GM21528 (cell line): ENCODE data around the gene POLRMT.
"Not testable (repeated sequence)": the region's sequence is repeated elsewhere in the genome, so short reads cannot be mapped to it uniquely, and the experiment has no call there.

Source experiments
- ATAC-seq: cut with Tn5 transposase; IDR thresholded peaks from one replicate; pipeline ENCODE4 v1.9.1; 2021; ENCODE audit warnings: mild to moderate bottlenecking, moderate library complexity; ENCODE audit not compliant: unreplicated experiment, low FRiP score

Gene POLRMT

DNA sequence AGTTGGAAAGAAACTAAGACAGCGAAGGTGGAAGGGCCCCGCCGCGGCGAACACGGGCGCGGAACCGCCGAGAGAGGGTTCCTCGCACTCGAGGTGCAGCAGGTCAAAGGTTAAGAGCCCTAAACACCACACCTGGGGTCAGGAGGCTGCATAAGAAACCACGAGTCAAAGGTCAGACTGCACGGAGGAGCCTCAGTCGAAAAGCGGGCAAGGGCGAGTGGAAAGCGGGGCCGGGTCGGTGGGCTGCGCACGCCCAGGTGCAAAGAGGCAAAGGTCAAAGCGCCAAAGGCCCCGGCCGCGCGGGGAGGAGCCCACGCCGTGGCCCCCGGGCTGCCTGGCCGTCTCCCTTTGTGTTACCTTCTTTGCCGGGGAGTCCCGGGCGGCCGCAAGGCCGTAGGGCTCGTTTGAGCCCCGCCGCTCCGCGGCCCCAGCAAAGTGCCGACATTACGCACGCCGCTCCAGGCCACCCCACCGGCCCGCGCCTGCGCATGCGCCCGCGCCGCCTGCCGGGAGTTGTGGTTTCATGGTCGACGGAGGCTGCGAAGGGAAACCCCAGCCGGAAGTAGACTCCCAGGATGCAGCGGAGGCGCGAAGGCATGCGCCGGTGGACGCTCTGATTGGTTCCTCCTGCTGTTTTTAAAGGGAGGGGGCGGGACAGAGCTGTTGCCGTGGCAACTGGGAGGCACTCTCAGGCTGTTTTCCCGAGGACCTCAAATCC is at the start of gene POLRMT:
TSS of gene POLRMT (minus strand) at position 470 of the 718 bp plus-strand sequence. CDS start at position 445, 25 bp downstream.
- peak; percentile 71 for ATAC-seq

DNA sequence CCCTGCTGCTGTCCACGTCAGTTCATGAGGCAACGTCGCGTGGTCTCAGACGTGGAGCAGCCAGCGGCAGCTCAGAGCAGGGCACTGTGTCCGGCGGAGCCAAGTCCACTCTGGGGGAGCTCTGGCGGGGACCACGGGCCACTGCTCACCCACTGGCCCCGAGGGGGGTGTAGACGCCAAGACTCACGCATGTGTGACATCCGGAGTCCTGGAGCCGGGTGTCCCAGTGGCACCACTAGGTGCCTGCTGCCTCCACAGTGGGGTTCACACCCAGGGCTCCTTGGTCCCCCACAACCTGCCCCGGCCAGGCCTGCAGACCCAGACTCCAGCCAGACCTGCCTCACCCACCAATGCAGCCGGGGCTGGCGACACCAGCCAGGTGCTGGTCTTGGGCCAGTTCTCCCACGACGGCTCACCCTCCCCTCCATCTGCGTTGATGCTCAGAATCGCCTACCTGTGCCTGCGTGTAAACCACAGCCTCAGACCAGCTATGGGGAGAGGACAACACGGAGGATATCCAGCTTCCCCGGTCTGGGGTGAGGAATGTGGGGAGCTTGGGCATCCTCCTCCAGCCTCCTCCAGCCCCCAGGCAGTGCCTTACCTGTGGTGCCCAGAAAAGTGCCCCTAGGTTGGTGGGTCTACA is 49.5 kb upstream of the POLRMT start:
- no peak for ATAC-seq

- no peak for ATAC-seq
Observed at GRCh38 chr19:681029-682019, 48.0 kb upstream of the POLRMT start.

GRCh38 chr19:680287-681028 is 47.1 kb upstream of the POLRMT start:
- peak; percentile 63 for ATAC-seq

DNA sequence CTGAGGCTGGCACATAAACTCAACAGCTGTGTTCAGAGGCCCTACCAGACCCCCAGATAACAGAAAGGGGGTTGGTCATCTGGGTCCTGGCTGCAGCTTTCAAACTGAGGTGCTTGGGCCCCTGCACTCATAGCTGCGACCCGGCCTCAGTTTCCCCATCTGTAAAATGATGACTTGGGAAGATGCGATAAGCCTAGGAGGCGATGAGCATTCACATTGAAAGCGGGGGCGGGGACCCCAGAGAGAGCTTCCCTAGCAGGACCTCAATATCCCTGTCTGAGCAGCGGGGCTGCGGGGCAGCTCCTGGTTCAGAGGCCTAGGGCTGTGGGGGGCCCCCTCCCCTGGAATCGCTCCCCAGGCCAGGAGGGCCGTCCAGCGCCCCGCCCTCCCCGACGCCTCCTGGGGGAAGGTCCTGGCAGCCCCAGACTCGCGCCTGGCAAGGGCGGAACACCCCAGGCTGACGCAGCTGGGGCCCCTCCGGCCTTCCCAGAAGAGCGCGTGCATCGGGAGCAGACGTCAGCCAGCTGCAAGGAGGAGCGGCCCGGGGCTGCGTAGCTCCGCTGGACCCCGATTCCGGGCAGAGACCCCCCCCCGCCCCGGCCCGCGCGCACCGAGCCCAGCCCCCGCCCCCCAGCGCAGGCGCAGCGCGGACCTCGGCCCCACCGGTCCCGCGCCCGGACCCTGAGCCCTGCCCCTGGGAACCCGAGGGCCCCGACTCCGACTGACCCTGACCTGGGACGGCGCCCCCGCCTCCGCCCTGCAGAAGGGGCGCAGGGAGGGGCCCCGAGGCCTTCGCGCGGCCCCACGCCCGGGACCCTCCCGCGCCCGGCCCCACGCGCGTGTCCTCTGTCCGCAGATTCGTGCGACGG is 46.3 kb upstream of the POLRMT start:
- ATAC-seq, result peak; percentile 19

GRCh38 chr19:678791-679388 is 45.6 kb upstream of the POLRMT start:
- no peak for ATAC-seq

DNA sequence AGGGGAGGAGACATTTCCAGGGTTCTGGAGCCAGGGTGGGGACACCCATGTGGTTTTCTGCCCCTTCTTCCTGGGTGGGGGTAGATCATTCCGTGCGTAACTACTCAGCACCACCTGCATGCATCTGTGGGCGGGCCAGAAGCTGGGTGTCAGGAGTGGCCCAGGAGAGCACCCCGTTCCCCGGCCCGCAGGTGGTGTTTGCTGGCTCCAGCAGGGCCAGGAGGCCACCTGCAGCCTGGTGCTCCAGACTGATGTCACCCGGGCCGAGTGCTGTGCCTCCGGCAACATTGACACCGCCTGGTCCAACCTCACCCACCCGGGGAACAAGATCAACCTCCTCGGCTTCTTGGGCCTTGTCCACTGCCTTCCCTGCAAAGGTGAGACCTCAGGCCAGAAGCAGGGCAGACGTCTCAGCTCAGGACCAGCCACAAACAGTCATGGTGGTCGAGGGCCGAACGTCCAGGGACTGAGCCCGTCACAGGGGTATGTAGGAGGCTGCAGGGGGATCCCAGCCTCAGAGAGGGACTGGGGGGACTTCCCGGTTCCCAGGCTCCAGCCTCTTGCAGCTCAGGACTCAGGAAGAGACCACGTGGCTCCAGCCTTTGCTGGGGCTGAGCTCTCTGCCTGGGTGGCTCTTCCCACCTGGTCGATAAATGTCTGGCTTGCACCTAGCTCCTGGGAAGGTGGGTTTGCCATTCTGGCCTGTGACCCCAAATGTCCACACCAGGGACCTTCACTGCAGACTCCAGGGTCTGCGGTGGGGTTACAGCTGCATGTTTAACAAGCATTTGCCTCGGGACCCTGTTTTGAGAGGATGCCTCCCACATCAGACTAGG is 44.5 kb upstream of the POLRMT start:
- no peak for ATAC-seq

DNA sequence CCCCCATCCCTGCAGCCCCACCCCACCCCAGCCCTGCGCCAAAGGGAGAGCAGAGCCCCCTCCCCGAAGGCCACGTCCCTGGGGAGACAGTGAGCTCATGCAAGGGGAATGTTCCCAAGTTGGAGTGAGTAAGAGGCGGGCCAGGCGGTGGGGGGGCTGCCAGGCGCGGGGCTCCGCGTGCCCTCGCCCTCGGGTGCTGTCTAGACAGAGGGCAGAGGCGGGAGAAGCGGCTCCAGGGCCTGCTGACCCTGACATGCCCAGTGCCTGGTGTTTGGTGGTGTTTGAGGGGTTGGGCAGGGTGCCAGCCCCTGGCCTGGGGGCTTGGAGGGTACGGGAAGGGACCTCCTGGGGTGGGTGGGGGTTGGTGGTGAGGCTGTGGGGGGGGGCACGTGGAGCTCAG is 43.9 kb upstream of the POLRMT start:
- ATAC-seq, result no peak

DNA sequence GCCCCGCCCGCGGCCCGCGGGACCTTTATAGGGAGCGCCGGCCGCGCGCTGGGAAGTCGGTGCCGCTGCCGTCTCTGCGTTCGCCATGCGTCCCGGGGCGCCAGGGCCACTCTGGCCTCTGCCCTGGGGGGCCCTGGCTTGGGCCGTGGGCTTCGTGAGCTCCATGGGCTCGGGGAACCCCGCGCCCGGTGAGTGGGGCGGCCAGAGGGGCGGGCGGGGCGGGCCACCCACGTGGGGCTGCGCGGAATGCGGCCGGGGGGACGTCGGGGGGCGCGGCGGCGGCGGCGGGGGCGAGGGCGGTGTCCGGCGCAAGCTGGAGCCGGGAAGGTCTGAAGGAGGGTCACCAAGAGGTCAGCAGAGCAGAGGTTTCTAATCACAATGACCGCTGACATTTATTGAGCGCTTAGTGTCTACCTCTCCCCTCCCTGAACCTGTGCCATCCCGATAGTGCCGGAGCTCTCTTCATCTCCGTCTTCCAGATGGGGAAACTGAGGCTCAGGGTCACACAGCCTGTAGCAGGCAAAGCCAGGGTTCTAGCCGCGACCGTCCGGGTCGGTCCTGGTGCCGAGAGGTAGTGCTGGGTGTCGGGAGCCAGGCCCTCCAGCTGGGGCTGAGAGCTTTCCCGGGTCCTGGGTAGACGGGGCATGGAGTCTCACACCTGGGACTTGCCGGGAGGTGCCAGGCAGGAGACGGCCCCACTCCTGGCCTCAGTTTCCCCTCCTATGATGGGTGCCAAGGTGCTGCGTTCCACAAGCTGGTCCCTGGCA is 43.2 kb upstream of the POLRMT start, which contains the start of gene FSTL3:
TSS of gene FSTL3 (plus strand) at position 54 of the 767 bp plus-strand sequence. CDS start at position 86, 32 bp downstream.
- ATAC-seq, result no peak

GRCh38 chr19:676007-676338 is 42.6 kb upstream of the POLRMT start:
- ATAC-seq, result no peak

DNA sequence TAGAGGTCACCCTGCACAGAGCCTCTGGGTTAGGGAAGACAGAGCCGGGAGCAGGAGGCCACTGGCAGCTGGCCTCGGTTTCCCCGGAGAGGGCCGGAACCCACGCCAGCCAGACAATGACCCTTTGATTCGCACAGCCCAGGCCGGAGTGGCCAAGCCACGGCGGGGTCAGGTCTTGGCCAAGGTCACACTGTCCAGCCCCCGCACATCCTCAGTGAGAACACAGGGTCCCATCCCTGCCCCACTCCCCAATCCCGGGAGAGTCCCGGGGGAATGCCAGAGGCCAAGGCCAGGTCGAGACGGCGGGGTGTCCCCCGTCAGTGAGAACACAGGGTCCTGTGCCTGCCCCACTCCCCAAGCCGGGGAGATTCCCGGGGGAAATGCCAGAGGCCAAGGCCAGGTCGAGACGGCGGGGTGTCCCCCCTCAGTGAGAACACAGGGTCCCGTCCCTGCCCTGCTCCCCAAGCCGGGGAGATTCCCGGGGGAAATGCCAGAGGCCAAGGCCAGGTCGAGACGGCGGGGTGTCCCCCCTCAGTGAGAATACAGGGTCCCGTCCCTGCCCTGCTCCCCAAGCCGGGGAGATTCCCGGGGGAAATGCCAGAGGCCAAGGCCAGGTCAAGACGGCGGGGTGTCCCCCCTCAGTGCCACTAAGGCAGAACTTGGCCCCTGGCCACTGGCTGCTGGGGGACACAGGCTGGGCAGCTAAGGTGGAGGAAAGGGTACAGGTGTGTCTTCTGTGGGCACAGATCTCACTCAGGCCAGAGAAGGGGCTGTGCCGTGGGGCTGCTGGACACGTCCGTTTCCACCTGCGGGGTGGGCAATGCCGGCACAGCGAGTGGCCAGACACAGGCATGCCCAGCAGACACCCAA is 41.2 kb upstream of the POLRMT start:
- no peak for ATAC-seq

- ATAC-seq, result no peak
Observed at GRCh38 chr19:670609-671075, 37.3 kb upstream of the POLRMT start.

GRCh38 chr19:668675-669434 is 35.5 kb upstream of the POLRMT start:
- not testable (repeated sequence) for ATAC-seq

DNA sequence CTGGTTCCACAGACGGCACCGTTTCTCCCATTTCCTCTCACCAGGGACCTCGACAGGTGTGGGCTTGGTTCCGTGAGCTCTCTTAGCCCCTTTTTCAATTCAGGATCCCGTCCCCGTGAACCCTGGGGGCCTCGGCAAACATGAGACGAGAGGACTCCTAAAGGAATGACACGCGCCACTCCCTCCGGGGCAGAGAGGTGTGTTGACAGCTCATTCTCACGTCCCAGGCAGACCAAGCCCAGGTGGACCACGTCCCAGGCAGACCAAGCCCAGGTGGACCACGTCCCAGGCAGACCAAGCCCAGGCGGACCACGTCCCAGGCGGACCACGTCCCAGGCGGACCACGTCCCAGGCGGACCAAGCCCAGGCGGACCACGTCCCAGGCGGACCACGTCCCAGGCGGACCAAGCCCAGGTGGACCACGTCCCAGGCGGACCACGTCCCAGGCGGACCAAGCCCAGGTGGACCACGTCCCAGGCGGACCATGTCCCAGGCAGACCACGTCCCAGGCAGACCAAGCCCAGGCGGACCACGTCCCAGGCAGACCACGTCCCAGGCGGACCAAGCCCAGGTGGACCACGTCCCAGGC is 33.7 kb upstream of the POLRMT start:
- not testable (repeated sequence) for ATAC-seq

DNA sequence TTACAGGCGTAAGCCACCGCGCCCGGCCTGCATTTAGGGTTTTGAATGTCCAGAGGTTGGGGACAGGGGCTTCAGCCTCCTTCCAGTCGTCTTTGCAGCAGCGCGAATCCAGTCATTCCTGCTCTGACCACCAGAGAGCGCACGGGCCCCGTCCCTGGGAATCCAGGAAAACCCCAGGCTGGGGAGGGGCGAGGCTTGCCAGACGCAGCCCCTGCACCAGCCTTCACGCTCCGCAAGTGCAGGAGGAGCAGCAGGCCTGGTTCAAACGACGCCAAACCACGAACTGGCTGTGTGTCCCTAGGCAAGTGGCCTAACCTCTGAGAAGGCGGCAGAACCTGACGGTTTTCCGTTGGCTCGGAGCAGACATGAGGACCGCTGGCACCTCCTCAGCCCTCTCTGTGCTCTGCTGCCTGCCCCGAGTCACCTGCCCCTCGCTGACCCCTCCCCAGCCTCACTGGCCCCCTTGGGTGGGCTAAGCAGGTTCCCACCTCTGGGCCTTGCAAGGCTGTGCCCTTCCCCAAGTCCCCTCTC is 31.6 kb upstream of the POLRMT start:
- ATAC-seq, result no peak
